HG03565 (cell line): ENCODE results near the gene SHLD1.

Experiments
- ATAC-seq: cut with Tn5 transposase; IDR thresholded peaks from one replicate; pipeline ENCODE4 v1.9.1; 2021; ENCODE audit warnings: mild to moderate bottlenecking, moderate library complexity; ENCODE audit not compliant: unreplicated experiment

SHLD1 gene

GRCh38 chr20:5845681-5846615 lies 95.7 kb downstream of the SHLD1 start:
- no peak for ATAC-seq

- no peak for ATAC-seq
Observed at GRCh38 chr20:5848711-5849505, 98.7 kb downstream of the SHLD1 start.

- ATAC-seq: no peak
Observed at GRCh38 chr20:5855939-5856338, 105.7 kb downstream of the SHLD1 start.

GRCh38 chr20:5859608-5860007 lies 109.4 kb downstream of the SHLD1 start:
- ATAC-seq: no peak

GRCh38 chr20:5862703-5863039 lies 112.5 kb downstream of the SHLD1 start:
- no peak for ATAC-seq

- ATAC-seq: no peak
Observed at GRCh38 chr20:5863040-5863833, 113.0 kb downstream of the SHLD1 start.

- ATAC-seq: no peak
Observed at GRCh38 chr20:5864428-5864827, 114.2 kb downstream of the SHLD1 start.

- ATAC-seq: no peak
Observed at GRCh38 chr20:5864873-5865587, 114.8 kb downstream of the SHLD1 start.

- no peak for ATAC-seq
Observed at GRCh38 chr20:5865604-5866003, 115.4 kb downstream of the SHLD1 start.

GRCh38 chr20:5870568-5870981 lies 120.4 kb downstream of the SHLD1 start:
- no peak for ATAC-seq

GRCh38 chr20:5871459-5872410 lies 121.5 kb downstream of the SHLD1 start:
- ATAC-seq: no peak

GRCh38 chr20:5877128-5877527 lies 126.9 kb downstream of the SHLD1 start:
- ATAC-seq: no peak

GRCh38 chr20:5880326-5880725 lies 130.1 kb downstream of the SHLD1 start:
- no peak for ATAC-seq

- no peak for ATAC-seq
Observed at GRCh38 chr20:5881703-5882102, 131.5 kb downstream of the SHLD1 start.

GRCh38 chr20:5882166-5882565 lies 132.0 kb downstream of the SHLD1 start:
- ATAC-seq: no peak

GRCh38 chr20:5884465-5885335 lies 134.5 kb downstream of the SHLD1 start:
- no peak for ATAC-seq

- ATAC-seq: no peak
Observed at GRCh38 chr20:5885866-5886265, 135.7 kb downstream of the SHLD1 start.

- ATAC-seq: no peak
Observed at GRCh38 chr20:5886788-5887187, 136.6 kb downstream of the SHLD1 start.
